Measurements from ENCODE around the gene HAAO. TPM values are rescaled to one million over a fixed set of nuclear protein-coding genes. Genes with fewer than 3 reads are reported as not detected.

Gene HAAO
- total and polyA plus RNA-seq, 2 of the 13 experiments (the other 11 are each of a cell fraction or from before 2014, with no cell fraction given), result 36.1 to 42.7 TPM

DNA sequence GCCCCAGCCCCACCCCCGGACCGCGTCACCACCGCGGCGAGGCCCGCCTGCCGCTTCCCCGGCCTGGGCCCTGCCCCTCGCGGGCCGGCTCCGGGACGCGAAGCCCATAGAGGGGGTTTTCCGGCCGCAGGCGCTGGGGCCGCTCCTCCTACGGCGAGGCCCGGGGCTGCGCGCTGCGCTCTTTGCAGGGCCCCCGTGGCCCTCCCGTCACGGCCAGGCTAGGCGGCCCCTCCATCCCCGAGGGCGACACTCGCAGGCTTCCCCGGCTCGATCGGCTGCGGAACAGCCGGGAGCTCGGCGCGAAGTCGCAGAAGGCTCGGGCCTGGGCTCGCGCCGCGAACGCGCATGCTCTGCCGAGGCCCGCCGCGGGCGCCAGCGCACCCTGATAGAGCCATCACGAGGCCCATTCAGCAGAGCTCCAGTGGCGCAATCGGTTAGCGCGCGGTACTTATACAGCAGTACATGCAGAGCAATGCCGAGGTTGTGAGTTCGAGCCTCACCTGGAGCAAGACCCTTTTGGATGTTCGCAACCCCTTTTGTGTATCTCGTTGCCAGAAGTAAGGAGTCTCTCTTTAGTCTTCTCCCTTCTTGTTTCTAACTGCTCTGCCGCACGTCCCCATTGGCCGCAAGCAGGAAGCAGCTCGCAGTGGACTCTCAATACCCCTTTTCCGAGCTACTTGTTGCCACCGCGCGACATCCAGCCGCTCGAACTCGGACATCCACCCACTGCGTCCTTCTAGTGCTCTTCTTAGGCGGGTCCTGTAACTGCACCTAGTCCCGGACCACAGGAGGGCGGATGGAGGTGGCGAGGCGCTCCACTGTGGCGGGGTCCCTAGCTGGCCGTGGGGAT, 18.0 kb upstream of the HAAO start (continued):
- TF ChIP-seq, protein P1, sequence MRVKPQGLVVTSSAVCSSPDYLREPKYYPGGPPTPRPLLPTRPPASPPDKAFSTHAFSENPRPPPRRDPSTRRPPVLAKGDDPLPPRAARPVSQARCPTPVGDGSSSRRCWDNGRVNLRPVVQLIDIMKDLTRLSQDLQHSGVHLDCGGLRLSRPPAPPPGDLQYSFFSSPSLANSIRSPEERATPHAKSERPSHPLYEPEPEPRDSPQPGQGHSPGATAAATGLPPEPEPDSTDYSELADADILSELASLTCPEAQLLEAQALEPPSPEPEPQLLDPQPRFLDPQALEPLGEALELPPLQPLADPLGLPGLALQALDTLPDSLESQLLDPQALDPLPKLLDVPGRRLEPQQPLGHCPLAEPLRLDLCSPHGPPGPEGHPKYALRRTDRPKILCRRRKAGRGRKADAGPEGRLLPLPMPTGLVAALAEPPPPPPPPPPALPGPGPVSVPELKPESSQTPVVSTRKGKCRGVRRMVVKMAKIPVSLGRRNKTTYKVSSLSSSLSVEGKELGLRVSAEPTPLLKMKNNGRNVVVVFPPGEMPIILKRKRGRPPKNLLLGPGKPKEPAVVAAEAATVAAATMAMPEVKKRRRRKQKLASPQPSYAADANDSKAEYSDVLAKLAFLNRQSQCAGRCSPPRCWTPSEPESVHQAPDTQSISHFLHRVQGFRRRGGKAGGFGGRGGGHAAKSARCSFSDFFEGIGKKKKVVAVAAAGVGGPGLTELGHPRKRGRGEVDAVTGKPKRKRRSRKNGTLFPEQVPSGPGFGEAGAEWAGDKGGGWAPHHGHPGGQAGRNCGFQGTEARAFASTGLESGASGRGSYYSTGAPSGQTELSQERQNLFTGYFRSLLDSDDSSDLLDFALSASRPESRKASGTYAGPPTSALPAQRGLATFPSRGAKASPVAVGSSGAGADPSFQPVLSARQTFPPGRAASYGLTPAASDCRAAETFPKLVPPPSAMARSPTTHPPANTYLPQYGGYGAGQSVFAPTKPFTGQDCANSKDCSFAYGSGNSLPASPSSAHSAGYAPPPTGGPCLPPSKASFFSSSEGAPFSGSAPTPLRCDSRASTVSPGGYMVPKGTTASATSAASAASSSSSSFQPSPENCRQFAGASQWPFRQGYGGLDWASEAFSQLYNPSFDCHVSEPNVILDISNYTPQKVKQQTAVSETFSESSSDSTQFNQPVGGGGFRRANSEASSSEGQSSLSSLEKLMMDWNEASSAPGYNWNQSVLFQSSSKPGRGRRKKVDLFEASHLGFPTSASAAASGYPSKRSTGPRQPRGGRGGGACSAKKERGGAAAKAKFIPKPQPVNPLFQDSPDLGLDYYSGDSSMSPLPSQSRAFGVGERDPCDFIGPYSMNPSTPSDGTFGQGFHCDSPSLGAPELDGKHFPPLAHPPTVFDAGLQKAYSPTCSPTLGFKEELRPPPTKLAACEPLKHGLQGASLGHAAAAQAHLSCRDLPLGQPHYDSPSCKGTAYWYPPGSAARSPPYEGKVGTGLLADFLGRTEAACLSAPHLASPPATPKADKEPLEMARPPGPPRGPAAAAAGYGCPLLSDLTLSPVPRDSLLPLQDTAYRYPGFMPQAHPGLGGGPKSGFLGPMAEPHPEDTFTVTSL (CRISPR knock-in tag; IDR thresholded peaks at IDR 0.05; ENCODE audit: borderline replicate concordance), result 0 out of 2 replicates have a peak, but pooled peaks have one; percentile 34
- peak; percentile 97 for TF ChIP-seq NFKB2 (CRISPR knock-in tag; IDR thresholded peaks at IDR 0.05; ENCODE audit: borderline replicate concordance)
- TF ChIP-seq STAT6 (CRISPR knock-in tag; IDR thresholded peaks at IDR 0.05; ENCODE audit: borderline replicate concordance), result peak; percentile 69; the same call in 1 of the 2 replicates
- TF ChIP-seq SP5 (CRISPR knock-in tag; IDR thresholded peaks at IDR 0.05; ENCODE audit: borderline replicate concordance, low read depth), result peak; percentile 35; the same call in 1 of the 2 replicates
- TF ChIP-seq ZNF737 (CRISPR knock-in tag; IDR thresholded peaks at IDR 0.05; ENCODE audit: borderline replicate concordance), result no peak; the same call in 1 of the 2 replicates
- peak; percentile 78; the same call in 1 of the 2 replicates for TF ChIP-seq BCL6 (CRISPR knock-in tag; IDR thresholded peaks at IDR 0.05)
- TF ChIP-seq NCOA2 (CRISPR knock-in tag; IDR thresholded peaks at IDR 0.05), result peak; percentile 73
- TF ChIP-seq ZNF235 (CRISPR knock-in tag; IDR thresholded peaks at IDR 0.05; ENCODE audit: borderline replicate concordance), result peak; percentile 99; the same call in 1 of the 2 replicates
- TF ChIP-seq MEIS2 (CRISPR knock-in tag; IDR thresholded peaks at IDR 0.05), result peak; percentile 89
- TF ChIP-seq ZNF761 (CRISPR knock-in tag; conservative IDR thresholded peaks at IDR 0.05), result peak; percentile 97
- TF ChIP-seq, protein P2, sequence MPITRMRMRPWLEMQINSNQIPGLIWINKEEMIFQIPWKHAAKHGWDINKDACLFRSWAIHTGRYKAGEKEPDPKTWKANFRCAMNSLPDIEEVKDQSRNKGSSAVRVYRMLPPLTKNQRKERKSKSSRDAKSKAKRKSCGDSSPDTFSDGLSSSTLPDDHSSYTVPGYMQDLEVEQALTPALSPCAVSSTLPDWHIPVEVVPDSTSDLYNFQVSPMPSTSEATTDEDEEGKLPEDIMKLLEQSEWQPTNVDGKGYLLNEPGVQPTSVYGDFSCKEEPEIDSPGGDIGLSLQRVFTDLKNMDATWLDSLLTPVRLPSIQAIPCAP (CRISPR knock-in tag; IDR thresholded peaks at IDR 0.05; ENCODE audit: low read depth), result no peak; the same call in 1 of the 2 replicates
- TF ChIP-seq TBP (CRISPR knock-in tag; IDR thresholded peaks at IDR 0.05), result no peak; the same call in none of the 2 replicates
- no peak; the same call in 1 of the 2 replicates for TF ChIP-seq STAT5B (CRISPR knock-in tag; IDR thresholded peaks at IDR 0.05)
- TF ChIP-seq KLF9 (CRISPR knock-in tag; IDR thresholded peaks at IDR 0.05; ENCODE audit: low read depth), result peak; percentile 66
- TF ChIP-seq ZBTB20 (CRISPR knock-in tag; IDR thresholded peaks at IDR 0.05; ENCODE audit: borderline replicate concordance, low read depth), result peak; percentile 89
- peak; percentile 49; the same call in 1 of the 2 replicates for TF ChIP-seq SIX4 (CRISPR knock-in tag; IDR thresholded peaks at IDR 0.05)
- TF ChIP-seq ZNF605 (CRISPR knock-in tag; IDR thresholded peaks at IDR 0.05), result no peak; the same call in 1 of the 2 replicates
- peak; percentile 73; the same call in 1 of the 2 replicates for TF ChIP-seq ZNF709 (CRISPR knock-in tag; IDR thresholded peaks at IDR 0.05)
- TF ChIP-seq THAP8 (CRISPR knock-in tag; IDR thresholded peaks at IDR 0.05; ENCODE audit: borderline replicate concordance), result peak; percentile 91; the same call in 1 of the 2 replicates
